Liver (tissue), 9 donors: Measurements from ENCODE around the gene ZCCHC14. TPM values are rescaled to one million over a fixed set of nuclear protein-coding genes. Genes with fewer than 3 reads are reported as not detected.

Experiments
- DNase-seq: peaks from one replicate; pipeline ENCODE4 v3.0.0-alpha.2; 2017; ENCODE audit warnings: low spot score
- H3K27ac ChIP-seq, 2 donors: one replicate each; pipeline ENCODE4 v1.7.0; 2013; ENCODE audit warnings: inconsistent platforms in 2 of 2, low read length in 2 of 2, control low read depth in 1 of 2, low read depth in 1 of 2, mild to moderate bottlenecking in 1 of 2
- H3K27me3 ChIP-seq, 4 donors: one replicate each; pipeline versions ENCODE4 v1.6.1 to v1.7.0; 2013; ENCODE audit warnings: low read length in 3 of 4, inconsistent platforms in 1 of 4, mild to moderate bottlenecking in 1 of 4, moderate library complexity in 1 of 4; ENCODE audit not compliant: control insufficient read depth in 4 of 4, insufficient read depth in 4 of 4
- H3K36me3 ChIP-seq, 4 donors: one replicate each; pipeline versions ENCODE4 v1.6.1 to v1.7.0; 2013; ENCODE audit warnings: low read length in 3 of 4, mild to moderate bottlenecking in 3 of 4, low read depth in 1 of 4, moderate library complexity in 1 of 4; ENCODE audit not compliant: control insufficient read depth in 4 of 4, insufficient read depth in 3 of 4
- H3K4me1 ChIP-seq, 4 donors: one replicate each; pipeline versions ENCODE4 v1.6.1 to v1.7.0; 2013; ENCODE audit warnings: low read length in 3 of 4, mild to moderate bottlenecking in 3 of 4, moderate library complexity in 1 of 4; ENCODE audit not compliant: control insufficient read depth in 4 of 4, insufficient read depth in 4 of 4
- H3K4me3 ChIP-seq, 3 donors: one replicate each; pipeline versions ENCODE4 v1.6.1 to v1.7.0; 2013; ENCODE audit warnings: low read length in 3 of 3, control low read depth in 1 of 3, low read depth in 1 of 3, mild to moderate bottlenecking in 1 of 3
- H3K9ac ChIP-seq, 2 donors: one replicate each; pipeline ENCODE4 v1.7.0; 2013; ENCODE audit warnings: low read length in 2 of 2, mild to moderate bottlenecking in 2 of 2, moderate library complexity in 2 of 2, control low read depth in 1 of 2, low read depth in 1 of 2
- H3K9me3 ChIP-seq, 4 donors: one replicate each; pipeline versions ENCODE4 v1.6.1 to v1.7.0; 2013; ENCODE audit warnings: low read length in 3 of 4; ENCODE audit not compliant: control insufficient read depth in 4 of 4
- EGR1 ChIP-seq, 2 donors: IDR thresholded peaks; 2 replicates each; pipeline ENCODE4 v1.6.1; 2016 to 2018; ENCODE audit warnings: antibody characterized with exemption in 2 of 2, low read depth in 2 of 2
- FOXA1 ChIP-seq: IDR thresholded peaks from 2 replicates; pipeline ENCODE4 v1.6.1; 2016; ENCODE audit warnings: antibody characterized with exemption
- FOXA2 ChIP-seq: IDR thresholded peaks from 2 replicates; pipeline ENCODE4 v1.6.1; 2016; ENCODE audit warnings: antibody characterized with exemption
- GABPA ChIP-seq, 2 donors: IDR thresholded peaks in 1 of 2; conservative IDR thresholded peaks in 1 of 2; 2 replicates each; pipeline ENCODE4 v1.6.1; 2016; ENCODE audit warnings: antibody characterized with exemption in 2 of 2, mild to moderate bottlenecking in 1 of 2, moderate library complexity in 1 of 2
- HNF4A ChIP-seq, 2 donors: conservative IDR thresholded peaks; 2 replicates each; pipeline ENCODE4 v1.6.1; 2016; ENCODE audit warnings: antibody characterized with exemption in 2 of 2, mild to moderate bottlenecking in 2 of 2
- HNF4G ChIP-seq: IDR thresholded peaks from 2 replicates; pipeline ENCODE4 v1.6.1; 2016; ENCODE audit warnings: antibody characterized with exemption
- NR2F2 ChIP-seq: IDR thresholded peaks from 2 replicates; pipeline ENCODE4 v1.6.1; 2016; ENCODE audit warnings: antibody characterized with exemption
- RAD21 ChIP-seq, 2 donors: IDR thresholded peaks; 2 replicates each; pipeline ENCODE4 v1.6.1; 2016; ENCODE audit warnings: antibody characterized with exemption in 2 of 2, mild to moderate bottlenecking in 2 of 2
- RXRA ChIP-seq, 2 donors: IDR thresholded peaks; 2 replicates each; pipeline ENCODE4 v1.6.1; 2017 to 2018; ENCODE audit warnings: antibody characterized with exemption in 2 of 2, mild to moderate bottlenecking in 1 of 2
- SP1 ChIP-seq: IDR thresholded peaks from 2 replicates; pipeline ENCODE4 v1.6.1; 2018; ENCODE audit warnings: antibody characterized with exemption, mild to moderate bottlenecking
- TAF1 ChIP-seq: conservative IDR thresholded peaks from 2 replicates; pipeline ENCODE4 v1.6.1; 2016; ENCODE audit warnings: antibody characterized with exemption, mild to moderate bottlenecking
- YY1 ChIP-seq: IDR thresholded peaks from 2 replicates; pipeline ENCODE4 v1.6.1; 2016; ENCODE audit warnings: antibody characterized with exemption, mild to moderate bottlenecking
- WGBS: extraction: QIAGEN DNeasy Blood & Tissue Kit; methylation state at CpG from one replicate; pipeline ENCODE4 v1.1.7; 2013; 5-methylcytosine and 5-hydroxymethylcytosine counted together
- polyA plus RNA-seq, 2 donors: library from polyadenylated mRNA; stranded (reverse) in 1 of 2; unstranded in 1 of 2; fragments of 200-250 nt in 1 of 2; fragments of >200 nt in 1 of 2; fragmentation: Nextera tagmentation in 1 of 2; extraction: Ambion mirVana in 1 of 2; gene quantifications; one replicate each; pipeline versions ENCODE4 v1.2.1 to v1.2.3, GENCODE V29; 2013 to 2015
- total RNA-seq, 2 donors: library from RNA; depleted of rRNA; stranded (reverse); fragments of >200 nt; gene quantifications; one replicate each; pipeline ENCODE4 v1.2.3, GENCODE V29; 2014
- TF ChIP-seq, protein P1 (sequence below): fragments of 150-350 bp; IDR thresholded peaks from 2 replicates; pipeline ENCODE4 v1.5.1; 2017; ENCODE audit warnings: improper control_type of control experiment, low read depth, low read length; ENCODE audit not compliant: missing input control
- TF ChIP-seq, protein P2 (sequence below): IDR thresholded peaks from 2 replicates; pipeline ENCODE4 v1.6.1; 2016; ENCODE audit warnings: antibody characterized with exemption
- TF ChIP-seq, protein P3 (sequence below): IDR thresholded peaks from 2 replicates; pipeline ENCODE4 v1.6.1; 2016; ENCODE audit warnings: antibody characterized with exemption, mild to moderate bottlenecking
- TF ChIP-seq, protein P4 (sequence below): IDR thresholded peaks from 2 replicates; pipeline ENCODE4 v1.6.1; 2016; ENCODE audit warnings: antibody characterized with exemption
- TF ChIP-seq, protein P5 (sequence below): IDR thresholded peaks from 2 replicates; pipeline ENCODE4 v1.6.1; 2016; ENCODE audit warnings: antibody characterized with exemption
- donor health status: healthy.
- donor health status: healthy.
- donor health status: healthy.
- donor health status: healthy.
- donor health status: healthy.

ZCCHC14 gene
- total and polyA plus RNA-seq, 4 donors, result 6.3 to 21.7 (median 8.0) TPM

DNA sequence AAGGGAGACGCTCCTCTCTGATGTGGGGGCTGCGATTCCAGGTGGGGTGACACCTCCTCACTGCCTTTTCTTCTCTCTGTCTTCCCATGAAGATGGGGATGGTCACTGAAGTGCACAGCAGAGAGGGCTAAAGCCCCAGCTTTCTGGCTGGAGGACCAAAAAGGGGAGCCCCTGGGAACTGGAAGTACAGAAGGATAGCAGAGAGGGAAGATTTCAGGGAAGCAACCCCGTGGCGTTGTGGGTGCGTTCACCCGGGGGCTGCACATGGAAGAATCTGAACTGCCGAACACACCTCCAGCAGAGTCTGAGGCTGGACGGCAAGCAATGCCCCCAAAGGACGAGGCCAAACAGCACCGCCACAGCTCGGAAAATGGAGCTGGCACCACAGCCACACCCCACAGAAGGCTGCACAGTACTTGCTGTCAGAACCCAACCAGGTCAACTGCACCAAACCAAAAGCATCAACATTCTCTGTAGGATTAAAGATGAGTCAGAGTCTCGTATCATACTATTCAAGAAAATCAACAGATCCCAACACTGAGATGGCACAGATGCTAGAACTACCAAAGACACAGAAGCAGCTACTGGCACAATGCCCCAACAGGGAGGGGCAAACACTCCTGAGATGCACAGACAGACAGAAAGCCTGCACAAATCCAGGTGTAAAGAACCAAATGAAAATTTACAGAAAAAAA lies 50.8 kb downstream of the ZCCHC14 start (continued):
- TF ChIP-seq, protein P1, sequence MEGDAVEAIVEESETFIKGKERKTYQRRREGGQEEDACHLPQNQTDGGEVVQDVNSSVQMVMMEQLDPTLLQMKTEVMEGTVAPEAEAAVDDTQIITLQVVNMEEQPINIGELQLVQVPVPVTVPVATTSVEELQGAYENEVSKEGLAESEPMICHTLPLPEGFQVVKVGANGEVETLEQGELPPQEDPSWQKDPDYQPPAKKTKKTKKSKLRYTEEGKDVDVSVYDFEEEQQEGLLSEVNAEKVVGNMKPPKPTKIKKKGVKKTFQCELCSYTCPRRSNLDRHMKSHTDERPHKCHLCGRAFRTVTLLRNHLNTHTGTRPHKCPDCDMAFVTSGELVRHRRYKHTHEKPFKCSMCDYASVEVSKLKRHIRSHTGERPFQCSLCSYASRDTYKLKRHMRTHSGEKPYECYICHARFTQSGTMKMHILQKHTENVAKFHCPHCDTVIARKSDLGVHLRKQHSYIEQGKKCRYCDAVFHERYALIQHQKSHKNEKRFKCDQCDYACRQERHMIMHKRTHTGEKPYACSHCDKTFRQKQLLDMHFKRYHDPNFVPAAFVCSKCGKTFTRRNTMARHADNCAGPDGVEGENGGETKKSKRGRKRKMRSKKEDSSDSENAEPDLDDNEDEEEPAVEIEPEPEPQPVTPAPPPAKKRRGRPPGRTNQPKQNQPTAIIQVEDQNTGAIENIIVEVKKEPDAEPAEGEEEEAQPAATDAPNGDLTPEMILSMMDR, result no peak

DNA sequence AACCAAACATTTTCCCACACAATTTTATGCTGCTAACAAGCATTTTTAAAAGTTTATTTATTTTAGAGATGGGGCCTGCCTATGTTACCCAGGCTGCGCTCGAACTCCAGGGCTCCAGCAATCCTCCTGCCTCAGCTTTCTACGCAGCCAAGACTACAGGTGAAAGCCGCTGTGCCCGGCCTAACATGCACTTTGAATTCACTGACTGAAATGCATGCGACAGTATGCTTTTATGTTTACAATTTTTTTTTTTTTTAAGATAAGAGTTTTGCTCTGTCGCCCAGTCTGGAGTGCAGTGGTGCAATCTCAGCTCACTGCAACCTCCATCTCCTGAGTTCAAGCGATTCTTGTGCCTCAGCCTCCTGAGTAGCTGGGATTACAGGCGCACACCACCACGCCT lies 52.9 kb downstream of the ZCCHC14 start:
- H3K4me1 ChIP-seq, result peaks cover 0 to 10% (median 4%) of the 10 kb centered on the region in 4 donors
- no peaks in the 10 kb centered on the region for H3K9me3 ChIP-seq
- H3K27me3 ChIP-seq, result no peaks in the 10 kb centered on the region
- H3K27ac ChIP-seq, result no peak overlapping the region
- H3K36me3 ChIP-seq, result peaks cover 0 to 7% (median 3%) of the 10 kb centered on the region in 4 donors
- 57% methylated on average over 10 of the region's 10 CpGs for WGBS
- TF ChIP-seq RXRA (IDR thresholded peaks at IDR 0.05), result peak; percentile 9 to 25
- TF ChIP-seq RAD21 (IDR thresholded peaks at IDR 0.05), result no peak
- peak; percentile 11 to 38 for TF ChIP-seq HNF4A (conservative IDR thresholded peaks at IDR 0.05)
- no peak overlapping the region for H3K9ac ChIP-seq
- no peak for DNase-seq
- no peak overlapping the region for H3K4me3 ChIP-seq

DNA sequence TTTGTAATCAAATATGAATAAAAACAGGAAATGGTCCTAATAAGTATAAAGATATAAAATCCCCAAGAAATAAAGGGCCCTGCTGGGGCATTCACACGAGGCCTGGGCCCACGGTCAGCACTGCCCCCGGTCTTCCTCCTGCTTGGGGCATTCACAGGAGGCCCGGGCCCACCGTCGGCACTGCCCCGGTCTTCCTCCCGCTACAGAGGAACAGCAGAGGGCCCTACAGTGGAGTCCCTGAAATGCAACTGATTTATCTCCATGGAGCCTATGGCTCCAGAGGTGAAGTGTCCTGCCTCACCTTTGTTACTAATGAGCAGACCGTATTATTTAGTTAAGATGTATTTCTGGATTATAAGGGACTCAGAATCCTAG lies 54.2 kb downstream of the ZCCHC14 start:
- H3K27ac ChIP-seq, result no peak overlapping the region
- WGBS, result 81% methylated on average over 9 of the region's 9 CpGs
- no peak overlapping the region for H3K9ac ChIP-seq
- H3K27me3 ChIP-seq, result no peaks in the 10 kb centered on the region
- peaks cover 0 to 10% (median 4%) of the 10 kb centered on the region in 4 donors for H3K4me1 ChIP-seq
- TF ChIP-seq NR2F2, result no peak
- TF ChIP-seq GABPA (IDR thresholded peaks at IDR 0.05 in 1 of 2, conservative IDR thresholded peaks at IDR 0.05 in 1 of 2), result no peak
- TF ChIP-seq RXRA (IDR thresholded peaks at IDR 0.05), result no peak
- TF ChIP-seq FOXA1, result no peak
- TF ChIP-seq, protein P2, sequence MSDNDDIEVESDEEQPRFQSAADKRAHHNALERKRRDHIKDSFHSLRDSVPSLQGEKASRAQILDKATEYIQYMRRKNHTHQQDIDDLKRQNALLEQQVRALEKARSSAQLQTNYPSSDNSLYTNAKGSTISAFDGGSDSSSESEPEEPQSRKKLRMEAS, result no peak
- no peak for TF ChIP-seq HNF4G
- no peak for TF ChIP-seq TAF1
- TF ChIP-seq, protein P3, sequence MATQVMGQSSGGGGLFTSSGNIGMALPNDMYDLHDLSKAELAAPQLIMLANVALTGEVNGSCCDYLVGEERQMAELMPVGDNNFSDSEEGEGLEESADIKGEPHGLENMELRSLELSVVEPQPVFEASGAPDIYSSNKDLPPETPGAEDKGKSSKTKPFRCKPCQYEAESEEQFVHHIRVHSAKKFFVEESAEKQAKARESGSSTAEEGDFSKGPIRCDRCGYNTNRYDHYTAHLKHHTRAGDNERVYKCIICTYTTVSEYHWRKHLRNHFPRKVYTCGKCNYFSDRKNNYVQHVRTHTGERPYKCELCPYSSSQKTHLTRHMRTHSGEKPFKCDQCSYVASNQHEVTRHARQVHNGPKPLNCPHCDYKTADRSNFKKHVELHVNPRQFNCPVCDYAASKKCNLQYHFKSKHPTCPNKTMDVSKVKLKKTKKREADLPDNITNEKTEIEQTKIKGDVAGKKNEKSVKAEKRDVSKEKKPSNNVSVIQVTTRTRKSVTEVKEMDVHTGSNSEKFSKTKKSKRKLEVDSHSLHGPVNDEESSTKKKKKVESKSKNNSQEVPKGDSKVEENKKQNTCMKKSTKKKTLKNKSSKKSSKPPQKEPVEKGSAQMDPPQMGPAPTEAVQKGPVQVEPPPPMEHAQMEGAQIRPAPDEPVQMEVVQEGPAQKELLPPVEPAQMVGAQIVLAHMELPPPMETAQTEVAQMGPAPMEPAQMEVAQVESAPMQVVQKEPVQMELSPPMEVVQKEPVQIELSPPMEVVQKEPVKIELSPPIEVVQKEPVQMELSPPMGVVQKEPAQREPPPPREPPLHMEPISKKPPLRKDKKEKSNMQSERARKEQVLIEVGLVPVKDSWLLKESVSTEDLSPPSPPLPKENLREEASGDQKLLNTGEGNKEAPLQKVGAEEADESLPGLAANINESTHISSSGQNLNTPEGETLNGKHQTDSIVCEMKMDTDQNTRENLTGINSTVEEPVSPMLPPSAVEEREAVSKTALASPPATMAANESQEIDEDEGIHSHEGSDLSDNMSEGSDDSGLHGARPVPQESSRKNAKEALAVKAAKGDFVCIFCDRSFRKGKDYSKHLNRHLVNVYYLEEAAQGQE, result no peak
- no peak for TF ChIP-seq HNF4A (conservative IDR thresholded peaks at IDR 0.05)
- TF ChIP-seq EGR1 (IDR thresholded peaks at IDR 0.05; ENCODE audit: low read depth in 2 of 2), result no peak
- TF ChIP-seq FOXA2, result no peak
- TF ChIP-seq RAD21 (IDR thresholded peaks at IDR 0.05), result no peak
- TF ChIP-seq, protein P4, sequence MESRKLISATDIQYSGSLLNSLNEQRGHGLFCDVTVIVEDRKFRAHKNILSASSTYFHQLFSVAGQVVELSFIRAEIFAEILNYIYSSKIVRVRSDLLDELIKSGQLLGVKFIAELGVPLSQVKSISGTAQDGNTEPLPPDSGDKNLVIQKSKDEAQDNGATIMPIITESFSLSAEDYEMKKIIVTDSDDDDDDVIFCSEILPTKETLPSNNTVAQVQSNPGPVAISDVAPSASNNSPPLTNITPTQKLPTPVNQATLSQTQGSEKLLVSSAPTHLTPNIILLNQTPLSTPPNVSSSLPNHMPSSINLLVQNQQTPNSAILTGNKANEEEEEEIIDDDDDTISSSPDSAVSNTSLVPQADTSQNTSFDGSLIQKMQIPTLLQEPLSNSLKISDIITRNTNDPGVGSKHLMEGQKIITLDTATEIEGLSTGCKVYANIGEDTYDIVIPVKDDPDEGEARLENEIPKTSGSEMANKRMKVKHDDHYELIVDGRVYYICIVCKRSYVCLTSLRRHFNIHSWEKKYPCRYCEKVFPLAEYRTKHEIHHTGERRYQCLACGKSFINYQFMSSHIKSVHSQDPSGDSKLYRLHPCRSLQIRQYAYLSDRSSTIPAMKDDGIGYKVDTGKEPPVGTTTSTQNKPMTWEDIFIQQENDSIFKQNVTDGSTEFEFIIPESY, result no peak
- no peak for TF ChIP-seq SP1
- no peak for TF ChIP-seq YY1
- TF ChIP-seq, protein P5, sequence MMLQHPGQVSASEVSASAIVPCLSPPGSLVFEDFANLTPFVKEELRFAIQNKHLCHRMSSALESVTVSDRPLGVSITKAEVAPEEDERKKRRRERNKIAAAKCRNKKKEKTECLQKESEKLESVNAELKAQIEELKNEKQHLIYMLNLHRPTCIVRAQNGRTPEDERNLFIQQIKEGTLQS, result no peak
- TF ChIP-seq, protein P1, result no peak
- H3K36me3 ChIP-seq, result peaks cover 0 to 3% (median under 1%) of the 10 kb centered on the region in 4 donors
- H3K4me3 ChIP-seq, result no peak overlapping the region
- no peak for DNase-seq
- H3K9me3 ChIP-seq, result no peaks in the 10 kb centered on the region
